SK-N-SH treated with all-trans-retinoic acid at 6 μM for 48 hours (cell line): ENCODE measurements around the gene SPHK2.

Experiments
- ATAC-seq: fragments of 200-7000 bp; cut with Tn5 transposase; 3 replicates; pipeline ENCODE4 v1.9.1; 2020; ENCODE audit warnings: mild to moderate bottlenecking, moderate library complexity
- ARNTL ChIP-seq: fragments of 450-650 bp; formaldehyde crosslinking; IDR thresholded peaks from 2 replicates; pipeline ENCODE4 v1.5.0; 2020; ENCODE audit warnings: low read depth, mild to moderate bottlenecking, moderate library complexity, borderline replicate concordance
- BACH2 ChIP-seq: fragments of 250-450 bp; sonication (Bioruptor Pico); IDR thresholded peaks from 2 replicates; pipeline ENCODE4 v1.9.0; 2021; ENCODE audit warnings: mild to moderate bottlenecking, borderline replicate concordance
- CSDC2 ChIP-seq: fragments of 250-450 bp; sonication (Bioruptor Pico); IDR thresholded peaks from 2 replicates; pipeline ENCODE4 v1.5.0; 2020; ENCODE audit warnings: mild to moderate bottlenecking, moderate library complexity
- ESRRG ChIP-seq: fragments of 250-450 bp; sonication (Bioruptor Pico); IDR thresholded peaks from 2 replicates; pipeline ENCODE4 v1.6.1; 2021; ENCODE audit warnings: mild to moderate bottlenecking
- ISL1 ChIP-seq: fragments of 250-450 bp; sonication (Bioruptor Pico); IDR thresholded peaks from 2 replicates; pipeline ENCODE4 v2.1.2; 2022; ENCODE audit warnings: mild to moderate bottlenecking, moderate library complexity
- OSR1 ChIP-seq: fragments of 250-450 bp; sonication (Bioruptor Pico); IDR thresholded peaks from 2 replicates; pipeline ENCODE4 v1.8.0; 2022; ENCODE audit warnings: moderate library complexity, mild to moderate bottlenecking, inconsistent platforms
- PPARA ChIP-seq: fragments of 250-450 bp; sonication (Bioruptor Pico); IDR thresholded peaks from 2 replicates; pipeline ENCODE4 v1.5.0; 2020; ENCODE audit warnings: mild to moderate bottlenecking, borderline replicate concordance
- RARB ChIP-seq: fragments of 250-450 bp; sonication (Bioruptor Pico); IDR thresholded peaks from 2 replicates; pipeline ENCODE4 v1.8.0; 2021; ENCODE audit warnings: mild to moderate bottlenecking, moderate library complexity
- SNAI2 ChIP-seq: fragments of 250-450 bp; sonication (Bioruptor Pico); IDR thresholded peaks from 2 replicates; pipeline ENCODE4 v1.5.0; 2020; ENCODE audit warnings: mild to moderate bottlenecking, moderate library complexity
- ZC3H10 ChIP-seq: fragments of 250-450 bp; sonication (Bioruptor Pico); IDR thresholded peaks from 2 replicates; pipeline ENCODE4 v1.5.1; 2021; ENCODE audit warnings: mild to moderate bottlenecking, moderate library complexity
- ZFP3 ChIP-seq: fragments of 250-450 bp; sonication (Bioruptor Pico); IDR thresholded peaks from 2 replicates; pipeline ENCODE4 v1.5.0; 2020; ENCODE audit warnings: mild to moderate bottlenecking, moderate library complexity
- ZFP30 ChIP-seq: fragments of 450-650 bp; formaldehyde crosslinking; IDR thresholded peaks from 2 replicates; pipeline ENCODE4 v1.5.0; 2022; ENCODE audit warnings: mild to moderate bottlenecking, moderate library complexity
- ZNF565 ChIP-seq: fragments of 450-650 bp; formaldehyde crosslinking; conservative IDR thresholded peaks from 2 replicates; pipeline ENCODE4 v1.5.0; 2020; ENCODE audit warnings: low read depth, mild to moderate bottlenecking, moderate library complexity
- ZNF70 ChIP-seq: fragments of 450-650 bp; formaldehyde crosslinking; IDR thresholded peaks from 2 replicates; pipeline ENCODE4 v1.5.0; 2020; ENCODE audit warnings: mild to moderate bottlenecking, moderate library complexity
- ZNF8 ChIP-seq: fragments of 450-650 bp; formaldehyde crosslinking; IDR thresholded peaks from 2 replicates; pipeline ENCODE4 v1.5.0; 2020; ENCODE audit warnings: mild to moderate bottlenecking, moderate library complexity
- TF ChIP-seq, protein P1 (sequence below): fragments of 250-450 bp; sonication (Bioruptor Pico); IDR thresholded peaks from 2 replicates; pipeline ENCODE4 v1.8.0; 2020; ENCODE audit warnings: mild to moderate bottlenecking, moderate library complexity, borderline replicate concordance
- TF ChIP-seq, protein P2 (sequence below): fragments of 250-450 bp; sonication (Bioruptor Pico); IDR thresholded peaks from 2 replicates; pipeline ENCODE4 v1.5.1; 2021; ENCODE audit warnings: mild to moderate bottlenecking, moderate library complexity
- TF ChIP-seq, protein P3 (sequence below): fragments of 250-450 bp; sonication (Bioruptor Pico); IDR thresholded peaks from 2 replicates; pipeline ENCODE4 v1.5.1; 2020; ENCODE audit warnings: low read depth, mild to moderate bottlenecking, moderate library complexity
- TF ChIP-seq, protein P4 (sequence below): fragments of 250-450 bp; sonication (Bioruptor Pico); IDR thresholded peaks from 2 replicates; pipeline ENCODE4 v1.5.0; 2020; ENCODE audit warnings: mild to moderate bottlenecking, moderate library complexity

Gene SPHK2

DNA sequence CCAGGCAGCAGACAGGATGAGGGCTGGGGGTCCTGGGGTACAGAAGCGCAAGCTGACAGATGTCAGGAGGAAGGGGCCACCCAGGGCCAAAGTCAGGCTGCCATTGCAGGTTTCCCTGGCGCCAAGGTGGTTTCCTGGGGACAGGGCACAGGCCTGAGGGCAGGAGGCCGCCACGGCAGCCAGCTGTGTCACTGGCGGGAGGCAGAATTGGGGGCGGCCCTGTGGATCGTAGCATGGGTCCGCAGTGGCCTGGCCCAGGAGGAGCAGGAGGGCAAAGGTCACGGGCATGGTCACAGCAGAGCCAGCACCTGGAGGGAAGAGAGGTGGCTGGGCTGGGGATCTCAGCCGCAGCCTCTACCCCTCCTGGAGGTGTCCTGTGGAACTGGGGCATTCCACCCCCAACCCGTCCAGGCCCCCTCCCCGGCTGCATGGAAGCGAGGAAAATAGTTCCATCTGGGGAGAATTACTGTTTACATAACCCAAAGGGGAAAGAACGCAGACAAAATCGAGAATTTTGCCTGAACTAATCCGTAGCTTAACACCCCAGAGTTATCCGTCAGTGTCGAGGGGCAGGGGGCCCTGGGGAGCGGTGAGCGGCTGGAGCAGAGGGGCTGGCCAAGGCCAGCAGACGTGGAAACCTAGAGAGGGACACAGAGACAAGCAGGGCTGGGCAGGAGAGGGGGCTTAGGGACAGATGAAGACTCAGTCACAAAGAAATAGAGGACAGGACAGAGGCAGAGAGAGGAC lies 51.6 kb downstream of the SPHK2 start:
- no peak for ATAC-seq
- TF ChIP-seq RARB (CRISPR knock-in tag) (no peak), ISL1 (no peak), ARNTL (CRISPR knock-in tag) (no peak), ZNF8 (CRISPR knock-in tag) (no peak), ZC3H10 (CRISPR knock-in tag) (no peak)

DNA sequence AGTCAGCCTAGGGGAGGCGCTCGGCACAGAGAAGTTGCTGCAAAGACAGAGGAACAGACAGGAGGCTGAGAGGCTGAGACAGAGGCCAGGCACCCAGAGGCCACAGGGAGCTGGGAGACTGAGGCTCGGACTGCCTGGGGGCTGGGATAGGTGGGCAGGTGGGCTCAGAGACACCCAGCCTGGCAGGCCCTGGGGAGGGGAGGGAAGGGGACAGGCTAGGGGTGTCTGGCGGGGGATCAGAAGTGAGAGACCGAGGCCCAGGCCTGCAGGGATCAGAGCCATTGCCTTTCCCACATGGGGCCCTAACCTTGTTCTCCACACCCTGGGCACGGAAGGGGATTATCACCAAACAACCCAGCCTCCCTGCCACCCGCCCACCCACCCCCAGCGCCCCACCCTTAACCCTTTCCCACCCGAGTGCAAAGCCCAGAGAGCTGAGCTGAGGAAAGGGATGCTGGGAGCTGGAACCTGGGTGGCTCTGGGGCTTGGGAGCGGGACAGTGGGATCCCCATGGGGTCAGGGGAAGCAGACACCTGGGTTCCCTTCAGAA lies 52.2 kb downstream of the SPHK2 start:
- no peak for ATAC-seq
- no peak for TF ChIP-seq ZNF8 (CRISPR knock-in tag)
- no peak for TF ChIP-seq ISL1
- no peak for TF ChIP-seq CSDC2 (CRISPR knock-in tag)
- TF ChIP-seq, protein P1, sequence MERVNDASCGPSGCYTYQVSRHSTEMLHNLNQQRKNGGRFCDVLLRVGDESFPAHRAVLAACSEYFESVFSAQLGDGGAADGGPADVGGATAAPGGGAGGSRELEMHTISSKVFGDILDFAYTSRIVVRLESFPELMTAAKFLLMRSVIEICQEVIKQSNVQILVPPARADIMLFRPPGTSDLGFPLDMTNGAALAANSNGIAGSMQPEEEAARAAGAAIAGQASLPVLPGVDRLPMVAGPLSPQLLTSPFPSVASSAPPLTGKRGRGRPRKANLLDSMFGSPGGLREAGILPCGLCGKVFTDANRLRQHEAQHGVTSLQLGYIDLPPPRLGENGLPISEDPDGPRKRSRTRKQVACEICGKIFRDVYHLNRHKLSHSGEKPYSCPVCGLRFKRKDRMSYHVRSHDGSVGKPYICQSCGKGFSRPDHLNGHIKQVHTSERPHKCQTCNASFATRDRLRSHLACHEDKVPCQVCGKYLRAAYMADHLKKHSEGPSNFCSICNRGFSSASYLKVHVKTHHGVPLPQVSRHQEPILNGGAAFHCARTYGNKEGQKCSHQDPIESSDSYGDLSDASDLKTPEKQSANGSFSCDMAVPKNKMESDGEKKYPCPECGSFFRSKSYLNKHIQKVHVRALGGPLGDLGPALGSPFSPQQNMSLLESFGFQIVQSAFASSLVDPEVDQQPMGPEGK (CRISPR knock-in tag), result no peak
- no peak for TF ChIP-seq RARB (CRISPR knock-in tag)
- TF ChIP-seq ZC3H10 (CRISPR knock-in tag), result no peak
- TF ChIP-seq ARNTL (CRISPR knock-in tag), result no peak
- TF ChIP-seq SNAI2 (CRISPR knock-in tag), result no peak
- TF ChIP-seq ESRRG (CRISPR knock-in tag), result no peak
- TF ChIP-seq OSR1 (CRISPR knock-in tag), result no peak
- no peak for TF ChIP-seq ZFP3 (CRISPR knock-in tag)
- no peak for TF ChIP-seq BACH2

DNA sequence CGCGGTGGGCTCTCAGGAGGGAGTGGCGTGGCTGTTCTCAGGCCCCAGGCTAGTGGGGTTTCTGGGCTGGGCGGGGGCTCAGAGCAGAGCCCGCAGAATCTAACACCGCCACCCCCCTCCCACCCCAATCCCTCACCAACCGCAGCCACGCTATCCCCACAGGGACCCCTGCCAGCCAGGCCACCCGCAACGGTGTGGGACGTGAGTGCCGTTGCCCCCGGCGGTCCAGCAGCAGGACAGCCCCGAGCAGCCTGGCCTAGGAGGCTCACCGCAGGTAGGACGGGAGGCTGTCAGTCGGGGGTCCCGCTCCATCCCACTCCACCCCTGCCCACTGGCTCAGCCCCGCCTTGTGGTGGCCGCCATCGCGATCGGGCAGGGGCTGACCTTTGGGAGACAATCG lies 53.7 kb downstream of the SPHK2 start, which contains the start of gene NTN5:
Gene NTN5, minus strand, starts transcription at position 24 of the 400 bp plus-strand sequence. CDS start 2,031 bp downstream, outside the sequence.
- ATAC-seq, result no peak
- TF ChIP-seq BACH2 (no peak), ZFP30 (CRISPR knock-in tag) (no peak), ZNF70 (CRISPR knock-in tag) (no peak)

DNA sequence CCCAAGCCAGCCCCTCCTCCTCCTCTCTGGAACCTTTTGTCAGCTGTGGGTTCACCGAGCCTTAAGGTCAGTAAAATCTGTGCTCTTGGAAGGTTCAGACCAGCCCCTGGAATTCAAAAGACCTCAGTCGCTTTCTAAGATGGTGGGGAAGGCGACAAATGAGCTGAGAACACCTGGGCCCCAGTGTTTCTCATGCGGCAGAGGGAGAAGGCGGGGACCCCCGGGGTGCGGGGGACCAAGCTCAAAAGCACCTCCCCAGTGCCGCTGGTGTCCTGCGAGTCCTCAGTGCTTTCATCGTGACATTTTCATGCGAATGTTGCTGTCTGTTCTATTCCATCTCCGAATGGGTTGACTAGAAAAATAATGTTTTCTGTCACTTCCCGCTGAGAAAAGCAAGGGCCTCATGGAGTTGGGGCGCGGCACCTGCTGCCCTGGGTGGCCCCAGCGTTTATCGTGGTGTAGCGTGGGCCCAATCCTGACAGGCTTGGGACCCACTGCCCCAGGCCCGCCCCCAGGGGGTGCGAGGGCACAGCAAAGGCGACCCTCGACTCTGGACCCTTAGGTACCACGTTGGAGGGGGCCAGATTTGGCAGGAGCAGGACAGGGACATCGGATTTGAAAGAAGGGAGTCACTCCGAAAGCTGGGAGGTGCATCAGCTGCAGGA lies 54.3 kb downstream of the SPHK2 start:
- TF ChIP-seq, protein P2, sequence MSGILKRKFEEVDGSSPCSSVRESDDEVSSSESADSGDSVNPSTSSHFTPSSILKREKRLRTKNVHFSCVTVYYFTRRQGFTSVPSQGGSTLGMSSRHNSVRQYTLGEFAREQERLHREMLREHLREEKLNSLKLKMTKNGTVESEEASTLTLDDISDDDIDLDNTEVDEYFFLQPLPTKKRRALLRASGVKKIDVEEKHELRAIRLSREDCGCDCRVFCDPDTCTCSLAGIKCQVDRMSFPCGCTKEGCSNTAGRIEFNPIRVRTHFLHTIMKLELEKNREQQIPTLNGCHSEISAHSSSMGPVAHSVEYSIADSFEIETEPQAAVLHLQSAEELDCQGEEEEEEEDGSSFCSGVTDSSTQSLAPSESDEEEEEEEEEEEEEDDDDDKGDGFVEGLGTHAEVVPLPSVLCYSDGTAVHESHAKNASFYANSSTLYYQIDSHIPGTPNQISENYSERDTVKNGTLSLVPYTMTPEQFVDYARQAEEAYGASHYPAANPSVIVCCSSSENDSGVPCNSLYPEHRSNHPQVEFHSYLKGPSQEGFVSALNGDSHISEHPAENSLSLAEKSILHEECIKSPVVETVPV (CRISPR knock-in tag), result no peak
- TF ChIP-seq, protein P1 (CRISPR knock-in tag), result no peak
- TF ChIP-seq, protein P3, sequence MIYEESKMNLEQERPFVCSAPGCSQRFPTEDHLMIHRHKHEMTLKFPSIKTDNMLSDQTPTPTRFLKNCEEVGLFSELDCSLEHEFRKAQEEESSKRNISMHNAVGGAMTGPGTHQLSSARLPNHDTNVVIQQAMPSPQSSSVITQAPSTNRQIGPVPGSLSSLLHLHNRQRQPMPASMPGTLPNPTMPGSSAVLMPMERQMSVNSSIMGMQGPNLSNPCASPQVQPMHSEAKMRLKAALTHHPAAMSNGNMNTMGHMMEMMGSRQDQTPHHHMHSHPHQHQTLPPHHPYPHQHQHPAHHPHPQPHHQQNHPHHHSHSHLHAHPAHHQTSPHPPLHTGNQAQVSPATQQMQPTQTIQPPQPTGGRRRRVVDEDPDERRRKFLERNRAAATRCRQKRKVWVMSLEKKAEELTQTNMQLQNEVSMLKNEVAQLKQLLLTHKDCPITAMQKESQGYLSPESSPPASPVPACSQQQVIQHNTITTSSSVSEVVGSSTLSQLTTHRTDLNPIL (CRISPR knock-in tag), result no peak
- TF ChIP-seq ZNF8 (CRISPR knock-in tag) (no peak), CSDC2 (CRISPR knock-in tag) (no peak), ESRRG (CRISPR knock-in tag) (no peak), PPARA (CRISPR knock-in tag) (no peak), BACH2 (no peak), RARB (CRISPR knock-in tag) (no peak), ZNF70 (CRISPR knock-in tag) (no peak), ARNTL (CRISPR knock-in tag) (no peak), ZNF565 (CRISPR knock-in tag) (no peak)
- TF ChIP-seq, protein P4, sequence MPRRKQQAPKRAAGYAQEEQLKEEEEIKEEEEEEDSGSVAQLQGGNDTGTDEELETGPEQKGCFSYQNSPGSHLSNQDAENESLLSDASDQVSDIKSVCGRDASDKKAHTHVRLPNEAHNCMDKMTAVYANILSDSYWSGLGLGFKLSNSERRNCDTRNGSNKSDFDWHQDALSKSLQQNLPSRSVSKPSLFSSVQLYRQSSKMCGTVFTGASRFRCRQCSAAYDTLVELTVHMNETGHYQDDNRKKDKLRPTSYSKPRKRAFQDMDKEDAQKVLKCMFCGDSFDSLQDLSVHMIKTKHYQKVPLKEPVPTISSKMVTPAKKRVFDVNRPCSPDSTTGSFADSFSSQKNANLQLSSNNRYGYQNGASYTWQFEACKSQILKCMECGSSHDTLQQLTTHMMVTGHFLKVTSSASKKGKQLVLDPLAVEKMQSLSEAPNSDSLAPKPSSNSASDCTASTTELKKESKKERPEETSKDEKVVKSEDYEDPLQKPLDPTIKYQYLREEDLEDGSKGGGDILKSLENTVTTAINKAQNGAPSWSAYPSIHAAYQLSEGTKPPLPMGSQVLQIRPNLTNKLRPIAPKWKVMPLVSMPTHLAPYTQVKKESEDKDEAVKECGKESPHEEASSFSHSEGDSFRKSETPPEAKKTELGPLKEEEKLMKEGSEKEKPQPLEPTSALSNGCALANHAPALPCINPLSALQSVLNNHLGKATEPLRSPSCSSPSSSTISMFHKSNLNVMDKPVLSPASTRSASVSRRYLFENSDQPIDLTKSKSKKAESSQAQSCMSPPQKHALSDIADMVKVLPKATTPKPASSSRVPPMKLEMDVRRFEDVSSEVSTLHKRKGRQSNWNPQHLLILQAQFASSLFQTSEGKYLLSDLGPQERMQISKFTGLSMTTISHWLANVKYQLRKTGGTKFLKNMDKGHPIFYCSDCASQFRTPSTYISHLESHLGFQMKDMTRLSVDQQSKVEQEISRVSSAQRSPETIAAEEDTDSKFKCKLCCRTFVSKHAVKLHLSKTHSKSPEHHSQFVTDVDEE (CRISPR knock-in tag), result no peak

More for the DNA sequence above, 54.3 kb downstream of the SPHK2 start:
- ATAC-seq, result no peak
